ENCODE measurements around the gene MED16. TPM values are rescaled to one million over a fixed set of nuclear protein-coding genes. Genes with fewer than 3 reads are reported as not detected.
A peak's percentile ranks its signal among the peaks of the same experiment; 100 is the strongest.

The MED16 gene
- total RNA-seq, 4 donors from 2014 or later: 41.7 to 62.3 (median 45.5) TPM

DNA sequence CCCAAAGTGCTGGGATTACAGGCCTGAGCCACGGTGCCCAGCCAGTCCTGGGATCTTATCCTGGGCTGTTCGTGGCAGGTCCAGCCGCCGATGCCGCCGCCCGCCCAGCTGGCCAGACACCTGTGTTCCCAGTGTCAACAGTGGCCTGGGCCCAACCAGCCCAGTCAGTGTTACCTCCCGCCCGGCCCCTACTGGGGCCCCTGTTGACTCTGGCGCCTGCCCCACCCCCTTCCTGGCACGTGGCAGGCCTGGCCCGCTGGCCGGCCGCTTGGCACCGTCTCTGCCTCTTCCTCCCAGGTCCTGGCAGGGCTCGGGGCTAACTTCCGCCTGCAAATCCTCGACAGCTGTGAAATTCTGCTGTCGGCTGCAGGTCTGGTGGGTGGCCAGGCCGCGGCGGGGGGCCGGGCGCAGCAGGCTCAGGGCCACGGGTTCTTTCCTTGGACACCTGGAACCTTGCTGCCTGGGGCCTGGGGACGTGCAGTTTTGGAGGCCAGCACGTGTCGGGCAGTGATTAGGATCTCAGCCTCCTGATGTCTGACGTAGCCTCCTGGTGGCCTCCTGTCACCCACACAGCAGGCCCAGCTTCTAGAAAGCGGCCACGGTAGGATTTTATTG, 42.0 kb upstream of the MED16 start:
- WGBS, 2 donors: 16 to 45% methylated on average over 23 to 24 of the region's 31 CpGs
- intact Hi-C loops (cut with DNase I; ENCODE audit: low total_unique reads): no loop called here
- no peak overlapping the region for H3K4me3 ChIP-seq (ENCODE audit: low read depth, poor library complexity, severe bottlenecking)
- DNase-seq (ENCODE audit: low spot score in 2 of 2): peak; percentile 68 to 96
- TF ChIP-seq POLR2A (IDR thresholded peaks at IDR 0.05) (no peak), CTCF (IDR thresholded peaks at IDR 0.05) (peak in 1 of 3 donors; percentile 4)

DNA sequence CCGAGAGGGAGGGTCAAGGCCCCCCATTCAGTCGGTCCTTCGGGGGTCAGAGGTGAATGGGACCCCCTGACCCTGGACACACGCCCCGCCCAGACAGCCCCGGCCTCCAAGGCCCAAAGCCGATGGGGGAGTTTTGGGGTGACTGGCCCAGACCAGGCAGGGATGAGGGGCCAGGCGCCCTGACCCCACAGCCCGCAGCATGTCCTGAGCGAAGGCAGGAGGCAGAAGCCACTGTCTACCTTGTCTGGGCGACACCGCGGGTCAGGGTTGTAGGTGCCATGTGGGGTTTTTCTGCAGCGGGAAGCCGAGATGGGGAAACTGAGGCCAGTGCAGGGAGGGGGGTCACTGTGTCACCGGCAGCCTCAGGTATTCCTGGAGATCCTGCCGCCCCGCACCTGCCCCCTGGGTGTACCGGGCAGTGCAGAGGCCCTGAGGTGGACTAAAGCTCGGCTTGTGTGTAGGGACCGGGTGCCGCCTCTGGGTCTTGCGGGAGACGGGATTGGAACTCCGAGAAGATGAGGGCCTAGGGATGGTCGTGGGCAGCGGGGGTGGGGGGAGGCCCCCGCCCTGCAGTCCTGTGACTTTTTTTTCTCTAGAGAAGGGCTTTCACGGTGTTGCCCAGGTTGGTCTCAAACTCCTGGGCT, 41.3 kb upstream of the MED16 start:
- no peak for TF ChIP-seq CTCF (IDR thresholded peaks at IDR 0.05)
- no peak for TF ChIP-seq POLR2A (IDR thresholded peaks at IDR 0.05)
- intact Hi-C loops (cut with DNase I; ENCODE audit: low total_unique reads): no loop called here
- no peak overlapping the region for H3K4me3 ChIP-seq (ENCODE audit: low read depth, poor library complexity, severe bottlenecking)
- no peak for DNase-seq (ENCODE audit: low spot score in 2 of 2)
- WGBS, 2 donors: 78 to 83% methylated on average over 26 to 28 of the region's 29 CpGs

GRCh38 chr19:933553-933882, 40.5 kb upstream of the MED16 start:
- no peak overlapping the region for H3K4me3 ChIP-seq (ENCODE audit: low read depth, poor library complexity, severe bottlenecking)
- DNase-seq (ENCODE audit: low spot score in 2 of 2): no peak
- intact Hi-C loops (cut with DNase I; ENCODE audit: low total_unique reads): no loop called here
- 57 to 75% methylated on average over 9 to 14 of the region's 14 CpGs for WGBS, 2 donors
- TF ChIP-seq CTCF (IDR thresholded peaks at IDR 0.05): no peak
- TF ChIP-seq POLR2A (IDR thresholded peaks at IDR 0.05): no peak

DNA sequence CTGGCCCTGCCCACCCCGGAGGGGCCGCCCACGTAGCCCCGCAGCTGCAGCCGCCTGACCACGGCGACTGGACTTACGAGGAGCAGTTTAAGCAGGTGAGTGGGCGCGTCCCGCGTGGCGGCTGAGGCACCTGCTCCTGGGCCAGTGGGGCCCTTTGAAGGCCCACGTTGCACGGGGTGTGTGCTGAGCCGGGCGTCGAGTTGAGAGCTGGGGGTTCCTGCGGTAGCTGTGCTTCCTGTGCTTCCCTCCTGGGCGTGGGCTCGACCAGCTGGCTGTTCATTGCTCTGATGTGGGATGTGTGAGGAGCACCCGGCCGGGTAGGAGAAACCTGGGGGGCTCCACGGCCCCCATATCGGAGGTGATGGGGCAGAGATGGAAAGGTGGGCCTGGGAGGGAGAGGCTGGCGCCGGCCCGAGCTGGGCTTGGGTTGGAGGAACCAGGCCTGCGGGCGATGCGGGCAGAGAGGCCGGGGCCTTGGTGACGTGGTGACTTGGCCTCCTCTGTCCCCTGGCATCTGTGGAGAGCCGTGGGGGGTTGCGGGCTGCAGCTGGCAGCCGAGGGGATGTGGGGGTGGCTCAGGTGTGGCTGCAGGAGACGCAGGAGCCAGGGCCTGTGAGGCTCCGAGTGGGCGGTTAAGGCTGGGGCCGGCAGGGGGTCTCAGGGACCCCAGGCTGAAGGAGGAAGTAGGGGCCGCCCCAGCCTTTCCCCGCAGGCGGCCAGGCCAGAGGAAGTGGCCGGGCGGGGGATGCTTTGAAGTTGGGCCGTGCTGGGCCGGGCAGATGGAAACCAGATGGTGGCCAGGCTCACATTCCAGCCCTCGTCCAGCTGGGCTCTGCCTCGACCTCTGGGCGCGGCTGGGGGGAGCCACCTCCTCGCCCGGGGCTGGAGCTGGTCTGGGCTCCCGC, 39.9 kb upstream of the MED16 start:
- intact Hi-C loops (cut with DNase I; ENCODE audit: low total_unique reads): no loop called here
- no peak overlapping the region for H3K4me3 ChIP-seq (ENCODE audit: low read depth, poor library complexity, severe bottlenecking)
- DNase-seq (ENCODE audit: low spot score in 2 of 2): peak in 1 of 2 donors; percentile 93
- 48 to 54% methylated on average over 30 to 52 of the region's 54 CpGs for WGBS, 2 donors
- TF ChIP-seq CTCF (IDR thresholded peaks at IDR 0.05) (no peak), POLR2A (IDR thresholded peaks at IDR 0.05) (no peak)

- no peak for DNase-seq (ENCODE audit: low spot score in 2 of 2)
- intact Hi-C loops (cut with DNase I; ENCODE audit: low total_unique reads): no loop called here
- 84 to 87% methylated on average over 30 to 32 of the region's 32 CpGs for WGBS, 2 donors
- no peak overlapping the region for H3K4me3 ChIP-seq (ENCODE audit: low read depth, poor library complexity, severe bottlenecking)
- TF ChIP-seq CTCF (IDR thresholded peaks at IDR 0.05) (no peak), POLR2A (IDR thresholded peaks at IDR 0.05) (no peak)
These were observed 39.1 kb upstream of the MED16 start for GRCh38 chr19:931860-932647.

Measured in lower leg skin (tissue), 4 donors.